ENCODE results near the gene B9D1. TPM values are rescaled to one million over a fixed set of nuclear protein-coding genes. Genes with fewer than 3 reads are reported as not detected.

Gene B9D1
- polyA plus RNA-seq, 3 donors: 1.0 TPM; not detected in 2

GRCh38 chr17:19331134-19331533 lies 31.4 kb downstream of the B9D1 start:
- no peak overlapping the region for H3K4me3 Mint-ChIP-seq
- H3K4me1 Mint-ChIP-seq: no peaks in the 10 kb centered on the region
- Histone ChIP-seq H2AFZ (ENCODE audit: insufficient read depth, low read depth, low read length, poor library complexity, severe bottlenecking) (no peak overlapping the region), H3K4me2 (replicated peaks; ENCODE audit: extremely low read depth, low read length, poor library complexity, severe bottlenecking) (no peak overlapping the region), H3K9me3 (replicated peaks in 1 of 2; ENCODE audit: control insufficient read depth in 1 of 2, insufficient read depth in 1 of 2, low read length in 2 of 2) (peaks cover 2 to 3% of the 10 kb centered on the region in 2 donors), H3K36me3 (replicated peaks in 1 of 2; ENCODE audit: control insufficient read depth in 1 of 2, insufficient read depth in 2 of 2, low read length in 2 of 2) (no peaks in the 10 kb centered on the region), H3K27me3 (ENCODE audit: control insufficient read depth in 2 of 2, insufficient read depth in 2 of 2, low read length in 2 of 2) (peaks cover 0 to 45% of the 10 kb centered on the region in 2 donors), H3K4me3 (replicated peaks in 1 of 3; ENCODE audit: low read depth in 2 of 3, low read length in 3 of 3) (no peak overlapping the region), H3K79me2 (ENCODE audit: insufficient read depth, low read length) (no peaks in the 10 kb centered on the region), H4K20me1 (ENCODE audit: insufficient read depth, low read length) (no peaks in the 10 kb centered on the region), H3K9ac (ENCODE audit: insufficient read depth, low read length, poor library complexity, severe bottlenecking) (no peak overlapping the region), H3K27ac (ENCODE audit: low read depth in 1 of 2, low read length in 2 of 2) (no peak overlapping the region), H3K4me1 (ENCODE audit: control insufficient read depth in 1 of 2, insufficient read depth in 2 of 2, low read length in 2 of 2) (no peaks in the 10 kb centered on the region)
- peaks cover 34 to 64% (median 42%) of the 10 kb centered on the region in 3 donors for H3K27me3 Mint-ChIP-seq (ENCODE audit: low read depth in 3 of 3)
- no peak overlapping the region for H3K27ac Mint-ChIP-seq
- TF ChIP-seq, protein P1, sequence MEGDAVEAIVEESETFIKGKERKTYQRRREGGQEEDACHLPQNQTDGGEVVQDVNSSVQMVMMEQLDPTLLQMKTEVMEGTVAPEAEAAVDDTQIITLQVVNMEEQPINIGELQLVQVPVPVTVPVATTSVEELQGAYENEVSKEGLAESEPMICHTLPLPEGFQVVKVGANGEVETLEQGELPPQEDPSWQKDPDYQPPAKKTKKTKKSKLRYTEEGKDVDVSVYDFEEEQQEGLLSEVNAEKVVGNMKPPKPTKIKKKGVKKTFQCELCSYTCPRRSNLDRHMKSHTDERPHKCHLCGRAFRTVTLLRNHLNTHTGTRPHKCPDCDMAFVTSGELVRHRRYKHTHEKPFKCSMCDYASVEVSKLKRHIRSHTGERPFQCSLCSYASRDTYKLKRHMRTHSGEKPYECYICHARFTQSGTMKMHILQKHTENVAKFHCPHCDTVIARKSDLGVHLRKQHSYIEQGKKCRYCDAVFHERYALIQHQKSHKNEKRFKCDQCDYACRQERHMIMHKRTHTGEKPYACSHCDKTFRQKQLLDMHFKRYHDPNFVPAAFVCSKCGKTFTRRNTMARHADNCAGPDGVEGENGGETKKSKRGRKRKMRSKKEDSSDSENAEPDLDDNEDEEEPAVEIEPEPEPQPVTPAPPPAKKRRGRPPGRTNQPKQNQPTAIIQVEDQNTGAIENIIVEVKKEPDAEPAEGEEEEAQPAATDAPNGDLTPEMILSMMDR (IDR thresholded peaks at IDR 0.05): no peak
- peaks cover 0 to 2% of the 10 kb centered on the region in 2 donors for H3K36me3 Mint-ChIP-seq
- intact Hi-C loops (cut with micrococcal nuclease): no loop called here
- WGBS (ENCODE audit: insufficient coverage): no CpG with 5 or more reads among the region's 4 CpGs
- no peak for DNase-seq
- peaks cover 3 to 9% (median 6%) of the 10 kb centered on the region in 7 donors for H3K9me3 Mint-ChIP-seq

- peaks cover 34 to 62% (median 42%) of the 10 kb centered on the region in 3 donors for H3K27me3 Mint-ChIP-seq (ENCODE audit: low read depth in 3 of 3)
- H3K27me3 ChIP-seq (ENCODE audit: control insufficient read depth in 2 of 2, insufficient read depth in 2 of 2, low read length in 2 of 2): peaks cover under 1 to 46% of the 10 kb centered on the region in 2 donors
- intact Hi-C loops (cut with micrococcal nuclease): no loop called here
- no peak overlapping the region for H3K4me3 ChIP-seq (replicated peaks in 1 of 3; ENCODE audit: low read depth in 2 of 3, low read length in 3 of 3)
- no peaks in the 10 kb centered on the region for H3K79me2 ChIP-seq (ENCODE audit: insufficient read depth, low read length)
- DNase-seq: no peak
- H3K36me3 ChIP-seq (replicated peaks in 1 of 2; ENCODE audit: control insufficient read depth in 1 of 2, insufficient read depth in 2 of 2, low read length in 2 of 2): no peaks in the 10 kb centered on the region
- H3K9me3 ChIP-seq (replicated peaks in 1 of 2; ENCODE audit: control insufficient read depth in 1 of 2, insufficient read depth in 1 of 2, low read length in 2 of 2): peaks cover 4 to 9% of the 10 kb centered on the region in 2 donors
- H3K36me3 Mint-ChIP-seq: peaks cover 0 to 2% of the 10 kb centered on the region in 2 donors
- no peaks in the 10 kb centered on the region for H3K4me1 Mint-ChIP-seq
- no peak overlapping the region for H3K4me2 ChIP-seq (replicated peaks; ENCODE audit: extremely low read depth, low read length, poor library complexity, severe bottlenecking)
- H4K20me1 ChIP-seq (ENCODE audit: insufficient read depth, low read length): no peaks in the 10 kb centered on the region
- no peak overlapping the region for H2AFZ ChIP-seq (ENCODE audit: insufficient read depth, low read depth, low read length, poor library complexity, severe bottlenecking)
- H3K4me3 Mint-ChIP-seq: peak overlapping the region in 1 of 2 donors; percentile 43
- H3K9ac ChIP-seq (ENCODE audit: insufficient read depth, low read length, poor library complexity, severe bottlenecking): no peak overlapping the region
- H3K27ac ChIP-seq (ENCODE audit: low read depth in 1 of 2, low read length in 2 of 2): no peak overlapping the region
- peaks cover 3 to 17% (median 13%) of the 10 kb centered on the region in 7 donors for H3K9me3 Mint-ChIP-seq
- TF ChIP-seq, protein P1 (IDR thresholded peaks at IDR 0.05): no peak
- no peaks in the 10 kb centered on the region for H3K4me1 ChIP-seq (ENCODE audit: control insufficient read depth in 1 of 2, insufficient read depth in 2 of 2, low read length in 2 of 2)
- H3K27ac Mint-ChIP-seq: no peak overlapping the region
- WGBS (ENCODE audit: insufficient coverage): 94% methylated on average over 3 of the region's 3 CpGs
These were observed 32.3 kb downstream of the B9D1 start for GRCh38 chr17:19330271-19330670.
